Fibroblast of skin of left quadriceps (primary cell): ENCODE data around the gene KIF26B.

Experiments used
- DNase-seq, 2 experiments: peaks; one replicate each; pipeline ENCODE4 v3.0.0-alpha.2; 2013; ENCODE audit warnings: low read depth in 2 of 2

The KIF26B gene

DNA sequence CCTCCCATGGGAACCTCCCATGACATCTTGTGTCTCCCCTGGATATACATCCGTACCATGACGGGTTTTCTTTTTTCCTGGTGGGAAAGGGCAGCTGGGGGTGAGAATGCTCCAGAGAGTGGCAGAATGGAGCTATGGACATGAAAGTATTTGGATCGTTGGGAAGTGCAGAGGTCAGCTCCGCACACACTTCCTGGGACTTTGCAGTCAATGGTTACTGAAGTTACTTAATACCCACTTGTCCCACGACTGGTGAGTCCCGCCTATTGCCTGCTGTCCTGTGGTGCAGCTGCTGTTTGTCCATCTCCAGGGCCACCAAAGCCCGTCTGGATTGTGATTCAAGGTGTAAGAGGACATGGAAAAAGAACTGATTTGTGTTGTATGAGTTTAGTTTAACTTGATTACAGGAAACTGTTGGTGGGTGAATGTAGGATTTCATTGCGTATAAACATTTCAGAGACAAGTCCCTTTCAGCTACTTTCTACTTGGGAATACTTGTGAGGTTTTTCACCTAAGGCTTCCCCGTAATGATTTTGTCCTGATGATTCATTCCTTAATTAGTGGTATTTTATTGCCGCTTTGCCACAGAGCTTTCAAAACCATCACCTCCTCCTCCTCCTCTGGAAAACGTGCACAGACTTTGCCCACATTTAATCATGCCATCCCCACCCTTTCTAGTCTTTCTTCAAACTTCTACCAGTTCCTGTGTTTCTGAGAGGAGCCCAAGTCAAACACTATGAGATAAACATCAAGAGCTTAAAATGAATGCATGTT lies 308.8 kb downstream of the KIF26B start:
- no peak for DNase-seq

DNA sequence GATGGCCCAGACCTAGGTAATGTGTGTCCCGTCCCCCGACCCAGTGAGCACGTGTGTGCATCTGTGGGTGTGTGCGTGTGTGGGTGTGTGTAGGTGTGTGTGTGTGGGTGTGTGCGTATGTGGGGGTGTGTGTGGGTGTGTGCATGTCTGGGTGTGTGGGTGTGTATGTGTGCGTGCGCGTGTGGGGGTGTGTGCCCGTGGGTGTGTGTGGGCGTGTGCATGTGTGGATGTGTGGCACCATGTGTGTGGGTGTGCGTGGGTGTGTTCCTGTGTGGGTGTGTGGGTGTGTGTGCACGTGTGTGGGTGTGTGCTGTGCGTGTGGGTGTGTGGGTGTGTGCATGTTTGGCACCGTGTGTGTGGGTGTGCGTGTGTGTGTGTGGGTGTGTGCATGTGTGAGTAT lies 309.5 kb downstream of the KIF26B start:
- DNase-seq: no peak

DNA sequence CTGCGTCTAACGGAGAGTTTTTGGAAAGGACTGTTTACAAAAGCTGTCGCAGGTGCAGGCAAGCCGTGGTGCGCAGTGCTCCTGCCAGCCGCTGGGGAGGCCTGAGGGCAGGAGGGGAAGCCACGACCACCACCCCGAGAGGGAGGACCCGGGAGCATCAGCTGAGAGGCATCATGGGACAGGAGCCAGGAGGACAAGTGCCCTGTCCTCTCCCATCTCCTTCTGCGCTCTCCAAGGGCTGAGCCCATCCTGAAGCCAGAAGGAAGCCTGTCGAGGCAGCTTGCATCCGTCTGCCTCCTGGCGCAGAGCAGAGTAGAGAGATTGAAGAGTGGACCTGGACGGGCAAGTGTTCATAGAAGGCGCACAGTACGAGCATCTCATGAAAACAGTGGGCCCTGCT lies 310.9 kb downstream of the KIF26B start:
- no peak for DNase-seq

DNA sequence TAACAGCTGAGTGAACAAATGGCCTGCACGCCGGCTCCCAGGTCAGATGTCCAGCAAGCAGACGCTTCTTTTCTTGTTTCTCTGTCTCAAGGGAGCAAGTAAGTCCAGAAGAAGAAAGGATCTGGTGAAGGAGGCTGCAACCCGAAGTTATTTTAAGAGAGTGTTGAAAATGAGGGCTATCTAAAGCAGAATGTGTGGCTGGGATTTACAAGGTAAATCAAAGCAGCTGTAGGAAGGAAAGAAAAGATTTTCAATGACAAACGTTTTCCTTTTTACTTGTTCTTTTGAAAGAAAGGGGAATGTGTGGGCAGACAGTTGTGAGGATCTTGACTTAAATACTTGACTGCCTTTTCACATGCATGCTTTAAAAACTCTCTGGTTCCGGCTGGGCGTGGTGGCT lies 311.5 kb downstream of the KIF26B start:
- no peak for DNase-seq

DNA sequence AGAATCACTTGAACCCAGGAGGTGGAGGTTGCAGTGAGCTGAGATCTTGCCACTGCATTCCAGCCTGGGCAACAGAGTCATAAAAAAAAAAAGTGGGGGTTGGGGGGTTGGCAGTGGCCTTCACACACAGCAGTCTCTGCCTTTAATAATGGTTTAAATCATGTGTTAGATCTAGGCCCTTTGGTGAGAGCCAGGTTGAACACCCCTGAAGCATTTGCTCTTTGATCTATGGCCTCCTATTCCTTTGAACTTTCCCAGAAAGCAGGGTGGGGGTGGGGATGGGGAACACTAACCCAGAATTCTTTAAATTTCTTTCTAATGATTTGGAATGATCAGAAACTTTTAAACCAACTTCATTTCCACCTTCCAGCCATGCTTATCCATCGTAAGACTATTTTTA lies 313.0 kb downstream of the KIF26B start:
- DNase-seq: no peak

DNA sequence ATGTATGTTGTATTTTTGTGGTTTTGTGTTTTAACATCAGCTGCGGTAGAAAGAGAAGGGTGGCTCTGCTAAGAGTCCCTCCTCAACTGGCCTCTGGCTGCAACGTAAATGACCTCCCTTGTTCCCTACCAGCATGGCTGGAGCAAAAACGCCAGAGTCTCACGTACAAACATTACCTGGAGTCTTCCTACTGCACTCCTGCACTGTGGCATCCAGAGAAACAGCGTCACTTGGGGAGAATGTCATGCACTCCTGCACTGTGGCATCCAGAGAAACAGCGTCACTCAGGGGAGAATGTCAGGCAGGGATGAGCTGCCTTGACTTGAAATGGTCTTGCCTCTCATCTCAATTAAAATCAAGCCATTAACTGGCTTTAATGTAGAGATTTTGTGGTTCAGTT lies 314.2 kb downstream of the KIF26B start:
- no peak for DNase-seq

DNA sequence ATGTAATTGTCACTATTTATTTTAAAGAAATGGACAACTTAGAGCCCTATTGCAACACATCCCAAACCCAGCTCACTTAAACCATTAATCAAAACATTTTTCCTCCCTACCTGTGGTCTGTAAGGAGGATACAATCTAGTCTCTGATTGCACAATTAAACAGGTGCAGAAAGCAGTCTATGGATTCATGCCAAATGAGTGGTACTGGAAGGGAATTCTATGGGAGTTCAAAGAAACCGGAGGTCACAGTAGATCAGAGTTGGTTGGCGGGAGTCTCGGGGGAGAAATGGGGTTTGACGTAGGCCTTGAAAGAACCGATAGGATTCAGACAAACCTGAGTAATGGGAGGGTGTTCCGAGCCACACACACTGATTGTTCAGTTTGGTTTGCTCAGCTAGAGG lies 314.9 kb downstream of the KIF26B start:
- DNase-seq: no peak

DNA sequence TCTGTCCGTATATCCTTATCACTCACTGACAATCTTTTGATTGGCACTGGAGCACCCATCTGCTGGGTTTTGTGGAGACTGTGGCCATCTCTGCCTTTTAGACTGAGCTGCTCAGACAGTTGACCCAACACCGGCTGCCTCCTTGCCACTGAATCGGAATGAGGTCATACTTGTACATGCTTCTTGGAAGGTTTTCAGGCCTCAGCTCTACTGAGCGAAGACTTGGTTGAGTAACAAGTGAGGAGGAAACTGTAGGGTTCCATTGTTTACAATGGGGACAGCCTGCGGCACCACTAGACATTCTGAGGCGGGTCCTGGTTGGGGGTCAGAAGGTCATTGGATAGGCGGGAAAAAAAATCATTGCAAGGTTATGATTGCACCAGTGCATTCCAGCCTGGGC lies 320.3 kb downstream of the KIF26B start:
- no peak for DNase-seq

DNA sequence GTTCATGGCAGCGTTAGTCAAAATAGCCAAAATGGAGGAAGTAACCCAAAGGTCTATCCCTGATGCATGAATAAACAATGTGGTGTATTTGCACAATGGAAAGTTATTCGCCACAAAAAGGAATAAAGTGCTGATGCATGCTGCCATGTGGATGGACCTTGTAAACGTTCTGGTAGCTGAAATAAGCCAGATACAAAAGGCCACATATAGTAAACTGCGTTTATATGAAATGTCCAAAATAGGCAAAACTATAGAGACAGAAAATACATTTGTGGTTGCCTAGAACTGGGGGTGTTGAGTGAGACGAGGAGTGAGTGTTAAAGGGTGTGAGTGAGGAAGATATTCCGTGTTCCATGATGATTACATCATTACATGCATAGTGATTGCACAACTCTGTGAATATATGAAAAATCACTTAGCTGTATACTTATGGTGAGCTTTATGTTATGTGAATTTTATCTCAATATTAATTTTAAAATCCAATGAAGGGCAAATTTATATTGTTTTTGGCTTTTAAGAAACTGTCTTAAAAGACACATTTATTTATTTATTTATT lies 321.3 kb downstream of the KIF26B start:
- DNase-seq: peak; percentile 29

DNA sequence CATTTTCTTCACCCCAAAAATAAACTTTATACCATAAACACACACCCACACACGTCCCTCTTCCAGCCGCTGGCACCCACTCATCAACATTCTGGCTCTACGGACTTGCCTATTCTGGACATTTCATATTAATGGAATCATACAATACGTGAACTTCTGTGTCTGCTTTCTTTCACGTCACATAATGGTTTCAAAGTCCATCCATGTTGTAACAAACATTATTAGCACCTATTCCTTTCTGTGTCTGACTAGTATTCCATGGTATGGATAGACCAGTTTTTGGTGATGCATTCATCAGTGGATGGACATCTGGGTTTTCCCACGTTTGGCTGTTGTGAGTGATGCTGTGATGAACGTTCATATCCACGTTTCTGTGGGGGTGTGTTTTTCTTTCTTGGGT lies 323.2 kb downstream of the KIF26B start:
- no peak for DNase-seq

DNA sequence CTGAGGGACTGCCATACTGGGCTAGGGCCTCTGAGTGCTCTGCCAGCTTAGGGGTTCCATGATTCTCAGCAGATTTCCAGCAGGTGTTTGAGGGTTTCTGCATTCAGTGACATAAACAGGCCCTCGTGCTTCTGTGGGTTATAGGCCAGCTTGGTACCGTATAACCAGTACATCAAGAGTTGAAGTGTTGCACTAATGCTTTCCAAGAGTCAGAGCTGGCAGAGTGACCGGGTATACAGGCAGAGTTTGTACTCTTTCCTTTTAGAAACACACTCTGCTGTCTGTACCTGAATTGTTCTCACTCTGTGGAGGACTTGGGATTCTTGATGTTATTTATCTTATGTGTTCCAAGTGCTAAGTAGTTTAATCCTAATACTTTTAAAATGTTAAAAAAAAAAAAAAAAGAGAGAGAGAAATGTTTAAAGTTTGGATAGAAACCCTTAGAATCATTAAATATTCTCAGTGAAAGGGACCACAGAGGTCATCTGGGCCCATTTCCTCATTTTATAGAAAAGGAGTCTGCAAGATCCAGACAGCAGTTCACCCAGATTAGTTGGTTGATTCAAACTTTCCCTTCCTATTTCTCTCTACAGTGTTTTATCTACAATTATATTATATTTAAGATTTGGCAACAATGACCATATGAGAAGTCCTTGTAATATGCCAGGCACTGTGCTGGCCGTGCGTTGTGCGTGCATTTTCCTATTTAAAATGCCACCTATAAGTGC lies 325.8 kb downstream of the KIF26B start:
- no peak for DNase-seq

DNA sequence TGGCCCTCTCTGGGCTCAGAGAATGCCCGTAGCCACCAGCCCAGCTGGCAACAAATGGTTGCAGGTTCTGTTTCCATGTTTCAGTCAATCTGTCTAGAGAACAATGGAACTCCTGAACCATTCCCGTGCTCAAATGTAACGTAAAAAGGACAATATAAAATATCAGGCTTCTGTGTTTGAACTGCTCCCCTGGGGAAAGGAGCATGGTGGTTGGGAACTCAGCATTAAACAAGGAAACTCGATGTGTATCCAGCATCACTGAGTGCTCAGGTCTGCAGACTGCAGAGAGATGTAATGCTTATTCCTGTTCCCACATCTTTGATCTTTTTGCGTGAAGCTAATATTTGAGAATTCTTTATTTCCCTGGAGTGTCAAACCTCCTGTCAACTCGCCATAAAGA lies 326.5 kb downstream of the KIF26B start:
- DNase-seq: no peak

DNA sequence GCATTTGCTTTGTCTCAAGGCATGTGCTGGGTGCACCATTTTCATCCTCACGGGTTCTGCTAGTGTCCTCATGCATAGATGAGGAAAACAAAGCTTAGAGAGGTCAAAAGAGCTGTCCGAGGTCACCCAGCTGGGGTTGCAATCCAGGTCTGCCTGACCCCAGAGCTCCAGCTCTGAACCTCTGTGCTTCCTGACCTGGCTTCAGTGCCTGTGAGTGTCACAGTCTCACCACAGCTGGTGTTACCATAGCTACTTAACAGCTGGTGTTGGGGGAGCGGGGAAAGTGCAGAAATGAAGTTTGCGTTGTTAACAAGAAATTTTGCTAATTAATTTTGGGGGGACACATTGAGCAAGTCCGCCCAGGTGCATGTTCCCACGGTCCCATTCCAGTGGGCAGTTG lies 328.5 kb downstream of the KIF26B start:
- DNase-seq: no peak

DNA sequence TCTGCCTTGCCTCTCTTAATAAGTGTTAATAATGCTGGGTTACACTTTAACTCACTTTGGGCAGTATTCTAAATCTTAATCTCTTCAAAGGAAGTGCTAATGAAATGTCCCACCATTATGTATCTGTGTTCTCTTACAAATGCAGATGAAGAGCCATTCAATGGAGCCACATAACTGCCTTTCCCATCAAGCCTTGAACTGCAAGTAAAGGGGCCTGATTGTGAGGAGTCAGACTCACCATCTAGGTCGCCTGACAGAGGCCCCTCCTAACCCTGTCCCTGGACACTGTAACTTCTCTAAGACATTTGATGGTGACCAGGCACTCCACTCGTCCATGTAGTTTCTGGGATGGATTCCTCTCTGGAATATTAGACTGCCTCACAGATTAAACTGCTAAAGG lies 329.4 kb downstream of the KIF26B start:
- no peak for DNase-seq

DNA sequence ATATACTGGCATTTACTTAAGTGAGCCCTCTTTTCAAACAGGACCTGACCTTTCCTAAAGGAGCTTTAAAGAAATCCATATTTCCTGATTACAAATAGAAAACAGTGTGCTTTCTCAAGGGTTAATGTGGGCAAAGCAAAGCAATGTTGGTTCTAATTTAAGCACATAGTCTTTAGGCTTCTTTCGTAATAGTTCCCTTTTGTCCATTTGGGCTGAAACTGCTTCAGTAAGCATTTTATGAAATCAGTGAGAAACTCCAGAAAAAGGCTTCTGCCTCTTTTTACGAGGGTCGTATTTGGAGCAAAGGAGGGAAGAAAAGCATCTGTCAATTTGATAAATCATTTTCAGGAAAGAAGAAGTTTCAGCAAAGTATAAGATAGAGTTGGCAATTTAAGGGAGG lies 331.2 kb downstream of the KIF26B start:
- DNase-seq: no peak

DNA sequence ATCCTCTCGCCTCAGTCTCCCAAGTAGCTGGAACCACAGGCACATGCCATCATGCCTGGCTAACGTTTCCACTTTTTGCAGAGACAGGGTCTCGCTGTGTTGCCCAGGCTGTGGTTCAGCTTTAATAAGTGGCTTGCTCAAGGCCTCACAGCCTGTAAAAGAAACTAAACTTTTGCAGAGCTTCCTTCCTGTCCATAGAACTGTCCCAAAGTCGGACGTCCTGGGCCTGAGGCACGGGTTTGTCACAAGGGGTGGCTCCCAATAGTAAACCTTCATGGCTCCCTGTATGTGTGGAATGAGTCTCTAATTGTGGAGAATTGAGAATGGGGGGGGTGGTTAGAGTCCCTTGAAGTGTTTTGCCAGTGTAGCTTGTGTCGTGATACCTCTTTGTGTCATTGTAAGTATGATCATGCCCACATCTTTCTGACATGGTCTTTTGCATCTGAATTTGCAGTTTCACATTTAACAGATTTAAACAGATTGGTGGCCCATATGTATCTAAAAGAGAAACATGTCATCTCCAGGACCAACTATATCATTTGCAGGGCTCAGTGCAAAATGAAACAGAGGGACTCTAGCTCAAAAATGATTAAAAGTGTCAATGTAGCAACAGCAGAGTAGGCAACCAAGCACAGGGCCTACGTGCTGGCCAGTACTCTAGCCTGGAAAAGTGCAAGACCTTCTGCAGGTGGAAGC lies 332.1 kb downstream of the KIF26B start:
- no peak for DNase-seq

DNA sequence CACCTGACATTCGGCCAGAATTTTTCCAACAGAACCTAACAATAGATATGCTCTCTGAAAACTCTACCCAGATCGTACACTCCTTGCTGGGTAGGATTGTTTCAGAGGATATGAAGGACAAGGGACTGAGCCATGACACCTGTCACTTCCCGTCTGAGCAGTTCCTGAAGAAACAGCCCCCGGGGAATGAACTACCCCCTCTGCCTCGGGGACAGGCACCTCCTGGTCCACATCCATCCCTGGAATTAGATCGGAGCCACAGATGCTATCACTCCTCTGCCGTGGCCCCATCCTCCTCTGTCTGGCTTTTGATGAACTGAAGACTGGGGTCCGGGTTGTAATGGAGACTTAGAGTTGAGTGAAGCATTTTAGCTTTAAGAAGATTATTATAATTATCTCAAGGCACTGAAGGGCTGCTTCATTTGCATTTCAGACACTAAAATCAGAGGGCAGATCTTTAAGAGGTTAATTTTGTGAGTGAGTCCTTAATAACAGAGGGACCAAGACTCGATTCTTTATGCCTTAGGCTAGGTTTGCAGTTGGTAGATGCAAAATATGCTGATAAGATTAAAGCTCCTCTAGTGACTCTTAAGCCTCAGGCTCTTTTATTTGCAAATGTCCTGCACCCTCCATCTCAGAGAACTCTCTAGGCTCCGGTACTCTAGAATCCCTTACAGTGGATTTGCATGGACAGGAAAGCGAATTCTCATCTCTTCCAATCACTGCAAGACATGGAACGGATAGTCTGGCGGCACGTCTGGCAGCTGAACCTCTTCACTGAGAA lies 333.8 kb downstream of the KIF26B start:
- no peak for DNase-seq

DNA sequence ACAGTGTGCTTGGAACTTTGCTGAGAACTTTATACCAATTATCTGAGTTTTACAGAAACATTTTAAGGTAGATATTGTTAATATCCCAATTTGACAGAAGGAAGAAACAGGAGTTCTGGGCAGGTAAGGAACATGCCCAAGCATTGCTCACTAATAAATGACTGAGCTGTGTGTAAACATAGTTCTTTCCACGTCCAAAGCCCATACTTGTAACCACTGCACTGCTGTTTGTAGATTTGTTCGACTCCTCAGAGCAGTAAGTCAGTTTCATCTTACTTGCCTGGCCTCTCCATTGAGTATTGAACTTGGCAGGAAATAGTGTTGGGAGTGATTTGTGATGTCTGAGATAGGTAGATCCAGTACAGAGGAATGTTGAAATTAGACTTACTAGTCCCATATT lies 335.1 kb downstream of the KIF26B start:
- DNase-seq: no peak

DNA sequence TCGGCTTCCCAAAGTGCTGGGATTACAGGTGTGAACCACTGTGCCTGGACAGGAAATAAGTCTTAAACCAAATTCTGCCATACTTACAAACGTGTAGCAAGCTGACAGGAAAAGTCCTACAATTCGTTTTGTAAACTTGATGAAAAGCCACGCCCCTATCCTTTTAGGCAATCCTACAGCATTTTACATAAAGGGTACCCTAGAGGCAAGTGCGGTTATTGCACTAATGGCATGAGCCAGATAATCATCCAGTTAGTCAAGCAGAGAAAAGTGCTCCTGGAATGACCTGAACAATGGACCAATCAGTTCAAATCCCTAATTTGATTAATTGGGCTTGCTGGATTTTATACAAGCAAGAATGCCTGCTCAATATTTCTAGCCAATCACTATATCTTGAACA lies 338.2 kb downstream of the KIF26B start:
- no peak for DNase-seq

DNA sequence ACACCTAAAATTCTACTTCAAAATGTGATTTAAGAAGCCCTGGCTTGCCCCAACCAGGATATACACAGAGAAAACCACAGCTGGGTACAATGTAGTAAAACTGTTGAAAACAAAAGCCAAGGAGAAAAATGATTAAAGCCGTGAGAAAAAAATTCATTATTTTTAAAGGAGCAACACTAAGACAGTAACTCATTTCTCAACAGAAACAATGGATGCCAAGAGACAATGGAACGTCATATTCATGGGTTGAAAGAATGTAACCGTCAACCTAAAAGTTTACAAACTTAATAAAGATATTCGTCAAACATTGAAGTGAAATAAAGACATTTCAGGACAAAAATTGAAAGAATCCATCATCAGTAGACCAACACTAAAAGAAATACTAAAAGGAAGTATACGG lies 340.9 kb downstream of the KIF26B start:
- no peak for DNase-seq

DNA sequence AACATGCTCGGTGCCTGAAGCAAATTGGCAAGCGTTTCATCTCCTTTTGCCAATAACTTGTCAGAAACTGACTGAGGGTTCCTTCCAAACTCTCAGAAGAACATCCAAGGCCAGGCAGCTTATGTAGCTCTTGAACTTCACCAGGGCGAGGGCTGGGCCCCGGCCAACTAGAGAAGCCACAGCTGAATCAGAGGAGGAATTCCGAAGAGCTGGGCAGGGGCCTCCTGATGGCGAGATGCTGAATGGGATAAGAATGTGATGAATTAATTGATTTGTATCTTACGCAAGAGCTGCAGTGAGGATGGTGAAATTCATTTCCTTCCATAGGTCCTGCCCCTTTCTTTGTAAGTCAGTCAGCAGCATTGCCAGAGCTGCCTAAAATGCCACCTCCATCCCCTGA lies 345.8 kb downstream of the KIF26B start:
- DNase-seq: peak; percentile 87 to 88

DNA sequence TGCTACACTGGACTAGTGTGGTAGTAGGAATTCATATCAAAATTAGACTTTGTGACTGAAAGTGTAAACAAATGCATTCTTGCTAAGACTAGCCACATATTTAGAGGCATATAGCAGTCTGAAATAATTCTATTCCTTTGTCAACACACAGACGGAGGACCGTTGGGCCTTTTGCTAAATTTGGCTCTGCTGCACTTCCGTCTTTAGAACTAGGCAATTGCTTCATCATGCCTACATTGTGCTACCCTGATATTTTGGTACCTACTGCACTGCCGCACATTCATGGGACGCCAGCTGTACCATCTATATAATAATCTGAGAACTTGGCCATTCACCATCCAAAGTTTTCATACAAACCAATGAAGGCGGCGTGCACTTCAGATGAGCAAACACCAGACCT lies 346.8 kb downstream of the KIF26B start:
- no peak for DNase-seq
